Stimulated activated CD4-positive, alpha-beta T cell treated with anti-CD3 and anti-CD28 coated beads, TNF-alpha, amount 100 ng/mL, for 1 hour (primary cell): Measurements from ENCODE around the gene MIOX.
A peak's percentile ranks its signal among the peaks of the same experiment; 100 is the strongest.
"Not testable (repeated sequence)": the region's sequence is repeated elsewhere in the genome, so short reads cannot be mapped to it uniquely, and the experiment has no call there.

Experiments used
- DNase-seq, 3 donors: peaks; one replicate each; pipeline ENCODE4 v3.0.0-alpha.2; 2020; ENCODE audit warnings: low read depth in 3 of 3, low spot score in 1 of 3

Gene MIOX

GRCh38 chr22:50516068-50516467 lies 29.4 kb downstream of the MIOX start:
- no peak for DNase-seq

GRCh38 chr22:50516891-50517290 lies 30.2 kb downstream of the MIOX start:
- no peak for DNase-seq

GRCh38 chr22:50517495-50518260 lies 31.0 kb downstream of the MIOX start:
- DNase-seq = no peak

DNA sequence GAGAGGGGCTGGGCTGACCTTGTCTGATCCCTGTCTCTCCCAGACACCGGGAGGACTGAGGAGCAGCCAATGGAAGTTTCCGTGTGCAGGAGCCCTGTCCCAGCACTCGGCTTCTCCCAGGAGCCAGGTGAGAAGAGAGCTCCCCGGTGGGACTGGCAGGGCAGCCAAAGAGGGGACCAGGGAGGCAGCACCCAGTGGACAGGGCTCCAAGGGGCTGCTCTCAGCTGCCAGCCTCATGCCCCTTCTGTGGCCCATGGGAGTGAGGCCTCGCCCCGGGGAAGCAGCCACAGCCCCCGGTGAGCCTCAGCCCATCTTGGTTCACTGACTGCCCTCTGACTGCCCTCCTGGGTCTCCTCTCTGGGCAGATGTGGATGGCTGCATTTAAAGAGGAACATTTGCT lies 31.9 kb downstream of the MIOX start:
- DNase-seq = no peak

DNA sequence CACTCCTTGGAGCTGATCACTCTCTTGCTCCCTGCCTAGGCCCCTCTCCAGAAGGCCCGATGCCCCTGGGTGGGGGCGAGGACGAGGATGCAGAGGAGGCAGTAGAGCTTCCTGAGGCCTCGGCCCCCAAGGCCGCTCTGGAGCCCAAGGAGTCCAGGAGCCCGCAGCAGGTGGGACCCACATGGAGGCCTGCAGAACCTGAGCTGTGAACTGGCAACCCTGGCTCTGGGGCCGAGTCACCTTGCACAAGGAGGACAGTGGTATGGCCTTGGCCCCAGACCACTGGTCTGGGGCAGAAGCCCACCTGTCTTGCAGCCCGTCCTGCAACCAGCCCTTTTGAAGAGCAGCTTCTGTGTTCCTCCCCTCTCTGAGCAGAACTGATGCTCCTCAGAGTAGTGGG lies 32.5 kb downstream of the MIOX start:
- no peak for DNase-seq

DNA sequence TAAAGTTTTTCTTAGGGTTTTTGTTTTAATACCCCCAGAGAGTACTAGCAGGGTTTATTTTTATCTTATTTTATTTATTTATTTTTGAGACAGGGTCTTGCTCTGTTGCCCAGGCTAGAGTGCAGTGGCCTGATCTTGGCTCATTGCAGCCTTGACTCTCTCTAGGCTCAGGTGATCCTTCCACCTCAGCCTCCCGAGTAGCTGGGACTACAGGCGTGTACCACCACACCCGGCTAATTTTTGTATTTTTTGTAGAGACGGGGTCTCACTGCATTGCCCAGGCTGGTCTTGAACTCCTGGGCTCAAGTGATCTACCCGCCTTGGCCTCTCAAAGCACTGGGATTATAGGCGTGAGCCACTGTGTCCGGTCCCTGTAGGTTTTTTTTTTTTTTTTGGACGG lies 33.5 kb downstream of the MIOX start:
- DNase-seq = not testable (repeated sequence)

DNA sequence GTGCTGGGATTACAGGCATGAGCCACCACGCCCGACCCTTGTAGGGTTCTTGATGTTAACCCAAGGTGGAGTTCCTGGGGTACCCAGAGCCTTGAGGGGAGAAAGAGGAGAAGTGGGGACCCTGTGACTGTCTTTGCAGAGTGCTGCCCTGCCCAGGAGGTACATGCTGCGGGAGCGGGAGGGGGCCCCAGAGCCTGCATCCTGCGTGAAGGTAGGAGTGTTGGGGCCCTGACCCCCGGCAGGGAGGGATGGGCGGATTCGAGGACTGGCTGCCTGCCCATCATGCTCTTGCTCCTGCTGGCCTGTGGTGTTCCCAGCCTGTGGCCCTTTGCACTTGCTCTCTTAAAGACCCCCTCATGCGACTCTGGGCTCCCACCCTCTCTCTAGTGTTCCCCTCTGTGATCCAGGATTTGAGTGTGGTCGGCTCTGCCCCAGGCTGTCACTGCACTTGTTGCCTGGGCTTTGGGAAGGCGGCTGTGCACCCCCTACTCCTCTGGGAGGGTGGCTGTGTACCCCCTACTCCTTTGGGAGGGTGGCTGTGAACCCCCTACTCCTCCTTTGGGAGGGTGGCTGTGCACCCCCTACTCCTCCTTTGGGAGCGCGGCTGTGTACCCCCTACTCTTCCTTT lies 34.3 kb downstream of the MIOX start:
- DNase-seq = no peak

GRCh38 chr22:50521710-50522109 lies 35.1 kb downstream of the MIOX start:
- no peak for DNase-seq

DNA sequence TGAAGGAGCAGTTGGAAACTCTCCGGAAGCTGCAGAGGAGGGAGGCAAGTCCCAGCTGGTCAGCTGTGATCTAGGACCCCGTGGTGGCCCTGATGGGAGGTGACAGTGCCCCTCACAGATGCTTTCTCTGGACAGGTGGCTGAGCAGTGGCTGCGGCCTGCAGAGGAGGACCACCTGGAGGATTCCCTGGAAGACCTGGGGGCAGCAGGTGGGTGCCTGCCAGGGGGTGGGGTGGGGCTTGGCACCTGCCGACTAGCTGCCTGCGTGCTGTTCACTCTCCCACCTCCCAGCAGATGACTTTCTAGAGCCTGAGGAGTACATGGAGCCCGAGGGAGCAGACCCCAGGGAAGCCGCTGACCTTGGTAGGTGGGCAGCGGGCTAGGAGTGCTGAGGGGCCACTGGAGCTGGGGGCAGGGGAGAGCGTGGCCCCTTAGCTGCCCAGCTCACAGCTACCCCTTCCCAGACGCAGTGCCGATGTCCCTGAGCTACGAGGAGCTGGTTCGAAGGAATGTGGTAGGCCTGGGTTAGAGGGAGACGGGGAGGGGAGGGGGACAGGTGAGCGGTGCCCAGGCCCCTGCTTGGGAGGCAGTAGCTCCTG lies 35.6 kb downstream of the MIOX start:
- DNase-seq = no peak

DNA sequence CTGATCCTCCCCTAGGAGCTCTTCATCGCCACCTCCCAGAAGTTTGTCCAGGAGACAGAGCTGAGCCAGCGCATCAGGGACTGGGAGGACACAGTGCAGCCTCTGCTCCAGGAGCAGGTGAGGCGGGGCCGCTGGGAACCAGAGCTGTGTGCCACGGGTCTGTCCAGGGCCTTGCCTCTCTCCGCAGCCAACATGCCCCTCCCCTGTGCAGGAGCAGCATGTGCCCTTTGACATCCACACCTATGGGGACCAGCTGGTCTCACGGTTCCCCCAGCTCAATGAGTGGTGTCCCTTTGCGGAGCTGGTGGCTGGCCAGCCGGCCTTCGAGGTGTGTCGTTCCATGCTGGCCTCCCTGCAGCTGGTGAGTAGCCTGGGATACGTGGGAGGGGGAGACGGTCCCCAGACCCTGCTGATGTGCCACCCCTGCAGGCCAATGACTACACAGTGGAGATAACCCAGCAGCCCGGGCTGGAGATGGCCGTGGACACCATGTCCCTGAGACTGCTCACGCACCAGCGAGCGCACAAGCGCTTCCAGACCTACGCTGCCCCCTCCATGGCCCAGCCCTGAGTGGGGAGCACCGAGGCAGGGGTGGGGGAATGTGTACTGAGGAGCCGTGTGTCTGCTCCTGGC lies 36.3 kb downstream of the MIOX start:
- DNase-seq = no peak

- no peak for DNase-seq
Measured at GRCh38 chr22:50523458-50523805, 36.8 kb downstream of the MIOX start.

- DNase-seq = no peak
Measured at GRCh38 chr22:50523806-50524675, 37.4 kb downstream of the MIOX start.

DNA sequence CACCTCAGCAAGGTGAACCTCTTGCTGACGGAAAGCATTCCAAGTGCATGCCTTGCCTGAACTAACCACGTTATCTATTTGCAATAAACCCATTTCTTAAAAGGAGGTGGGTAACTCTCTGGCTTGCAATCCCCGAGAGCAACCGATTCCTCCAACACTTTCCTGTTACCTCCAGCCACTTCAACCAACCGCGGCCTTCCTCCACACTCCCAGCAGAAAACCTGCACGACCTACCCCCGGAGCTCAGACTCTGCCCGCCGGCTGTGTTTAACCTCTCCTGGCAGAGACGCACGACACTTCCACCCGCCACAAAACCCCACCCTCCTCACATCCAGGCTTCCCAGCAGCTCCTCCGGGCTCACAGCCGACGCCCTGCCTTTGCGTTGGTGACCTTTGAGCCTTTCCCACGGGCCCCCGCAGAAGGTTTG lies 38.0 kb downstream of the MIOX start:
- no peak for DNase-seq

DNA sequence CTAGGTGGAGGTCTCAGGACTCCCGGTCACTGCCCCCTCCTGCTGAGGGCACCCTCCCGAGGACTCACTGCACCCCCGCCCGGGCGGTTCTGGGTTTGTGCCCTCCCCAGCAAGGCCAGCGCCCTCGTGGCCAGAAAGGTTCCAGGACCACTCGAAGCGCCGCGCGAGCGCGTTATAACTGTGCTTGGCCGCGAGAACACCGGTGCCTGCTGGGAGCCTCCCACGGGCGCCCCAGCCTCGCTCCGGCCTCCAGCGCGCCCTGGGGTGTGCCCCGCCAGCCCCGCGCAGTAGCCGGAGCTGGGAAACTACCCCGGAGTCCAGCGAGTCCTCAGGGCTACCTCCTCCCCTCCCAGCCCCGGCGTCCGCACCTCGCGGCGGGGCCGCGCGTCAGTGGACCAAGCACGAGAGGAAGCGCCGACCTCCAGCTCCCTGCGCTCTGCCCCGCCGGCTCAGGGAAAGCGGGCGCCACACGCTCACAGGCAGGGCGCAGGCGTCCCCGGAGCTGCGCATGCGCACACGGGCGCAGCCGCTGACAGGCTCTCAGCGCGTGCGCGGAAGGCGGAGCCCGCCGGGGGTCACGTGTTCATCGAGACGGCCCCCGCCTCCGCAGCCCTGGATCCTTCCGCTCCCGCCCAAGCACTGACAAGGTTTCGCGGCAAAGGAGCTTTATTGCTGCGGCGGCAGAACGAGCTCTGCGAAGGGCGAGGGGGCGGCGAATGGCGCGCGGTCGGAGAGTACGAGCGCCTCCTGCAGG lies 38.6 kb downstream of the MIOX start, which contains the start of gene SCO2:
Gene SCO2, minus strand, starts transcription at position 495 of the 754 bp plus-strand sequence. CDS start 1,187 bp downstream, outside the sequence.
- peak; percentile 96 to 98 (median 97) for DNase-seq

DNA sequence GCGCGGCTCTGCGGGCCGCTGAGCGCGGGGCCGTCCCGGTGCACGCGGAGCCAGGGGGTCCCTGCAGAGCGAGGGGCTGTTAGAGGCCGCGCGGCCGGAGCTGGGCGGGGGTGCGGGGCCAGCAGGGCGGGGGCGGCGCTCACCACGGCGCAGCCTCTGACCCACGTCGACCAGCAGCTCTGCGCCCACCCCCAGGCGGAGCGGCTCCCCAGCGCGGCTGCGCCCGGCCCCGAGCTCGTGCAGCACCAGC lies 39.1 kb downstream of the MIOX start:
- no peak for DNase-seq

- peak; percentile 63 to 76 (median 75) for DNase-seq
Measured at GRCh38 chr22:50526108-50526833, 39.6 kb downstream of the MIOX start.

DNA sequence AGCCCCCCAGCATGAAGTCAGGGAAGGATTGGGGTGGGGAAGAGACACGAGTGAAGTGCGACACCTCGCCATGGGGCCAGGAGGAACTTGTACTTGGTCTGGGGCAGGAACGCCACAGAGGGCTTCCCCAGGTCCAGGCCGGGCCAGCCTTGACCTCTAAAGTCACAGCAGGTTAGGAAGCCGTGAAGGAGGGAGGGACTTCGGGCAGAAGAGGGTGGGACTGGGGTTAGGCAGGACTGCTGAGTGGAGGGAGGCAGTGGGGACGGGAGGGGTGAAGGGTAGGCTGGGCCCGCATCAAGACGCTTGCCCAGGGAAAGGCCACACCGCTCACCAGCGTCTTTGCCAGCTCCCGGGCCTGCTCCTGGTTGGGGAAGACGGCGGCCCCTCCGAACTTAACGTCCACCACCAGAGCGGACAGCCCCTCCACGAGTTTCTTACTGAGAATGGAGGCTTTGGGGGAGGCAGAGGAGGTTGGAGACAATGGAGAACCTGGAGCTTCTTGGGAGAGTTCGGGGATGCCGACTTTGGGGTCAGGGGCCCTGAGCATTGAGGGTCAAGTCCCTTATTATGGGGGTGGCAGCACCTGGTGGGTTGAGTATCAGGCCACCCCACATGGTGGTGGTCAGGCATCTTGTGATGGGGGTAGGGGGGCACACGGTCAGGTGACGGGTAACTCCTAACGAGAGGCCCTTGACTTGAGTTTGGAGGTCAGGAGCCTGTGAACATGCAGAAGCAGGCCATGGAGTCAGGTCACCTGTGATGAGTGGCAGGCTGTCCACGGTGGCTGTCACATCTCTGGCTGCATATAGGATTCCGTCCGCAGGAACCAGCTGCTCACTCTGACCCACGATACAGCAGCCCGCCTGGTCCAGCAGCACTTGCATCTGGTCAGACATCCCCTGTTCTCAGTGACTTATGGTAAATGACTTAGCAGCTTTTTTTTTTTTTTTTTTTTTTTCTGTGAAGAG lies 40.5 kb downstream of the MIOX start:
- no peak for DNase-seq

DNA sequence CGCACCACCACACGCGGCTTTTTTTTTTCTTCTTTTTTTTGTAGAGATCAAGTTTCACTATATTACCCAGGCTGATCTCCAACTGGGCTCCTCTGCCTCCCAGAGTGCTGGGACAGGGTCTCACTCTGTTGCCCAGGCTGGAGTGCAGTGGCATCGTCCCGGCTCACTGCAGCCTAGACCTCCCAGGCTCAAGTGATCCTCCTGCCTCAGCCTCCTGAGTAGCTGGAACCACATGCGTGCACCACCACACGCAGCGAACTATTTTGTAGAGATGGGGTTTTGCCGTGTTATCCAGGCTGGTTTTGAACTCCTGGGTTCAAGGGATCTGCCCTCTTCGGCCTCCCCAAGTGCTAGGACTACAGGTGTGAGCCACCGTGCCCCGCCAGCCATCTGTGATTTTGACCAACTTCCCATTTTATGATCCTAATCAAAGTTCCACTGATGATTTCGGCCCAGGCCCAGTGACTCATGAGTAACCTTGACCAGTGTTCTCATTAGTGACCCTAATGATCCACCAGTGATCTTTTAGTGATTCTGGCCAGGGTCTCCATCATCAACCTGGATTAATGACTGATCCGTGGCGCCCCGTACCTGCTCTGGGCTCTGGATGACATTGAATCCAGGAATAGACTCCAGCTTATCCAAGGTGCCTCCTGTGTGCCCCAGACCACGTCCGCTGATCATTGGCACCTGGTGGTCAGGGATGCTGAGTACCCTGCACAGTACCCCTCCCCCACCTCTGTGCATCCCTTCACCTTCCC lies 41.4 kb downstream of the MIOX start:
- DNase-seq = no peak
